Stimulated activated CD4-positive, alpha-beta T cell treated with anti-CD3 and anti-CD28 coated beads, Interleukin-12 subunit alpha, Interleukin-12 subunit beta, amount 100 ng/mL, for 48 hours (primary cell): Measurements from ENCODE around the gene WFIKKN2.
A peak's percentile ranks its signal among the peaks of the same experiment; 100 is the strongest.
"Not testable (repeated sequence)": the region's sequence is repeated elsewhere in the genome, so short reads cannot be mapped to it uniquely, and the experiment has no call there.

Experiments used
- DNase-seq, 3 donors: peaks; one replicate each; pipeline ENCODE4 v3.0.0-alpha.2; 2020; ENCODE audit warnings: low read depth in 2 of 3, low spot score in 1 of 3

Gene WFIKKN2

DNA sequence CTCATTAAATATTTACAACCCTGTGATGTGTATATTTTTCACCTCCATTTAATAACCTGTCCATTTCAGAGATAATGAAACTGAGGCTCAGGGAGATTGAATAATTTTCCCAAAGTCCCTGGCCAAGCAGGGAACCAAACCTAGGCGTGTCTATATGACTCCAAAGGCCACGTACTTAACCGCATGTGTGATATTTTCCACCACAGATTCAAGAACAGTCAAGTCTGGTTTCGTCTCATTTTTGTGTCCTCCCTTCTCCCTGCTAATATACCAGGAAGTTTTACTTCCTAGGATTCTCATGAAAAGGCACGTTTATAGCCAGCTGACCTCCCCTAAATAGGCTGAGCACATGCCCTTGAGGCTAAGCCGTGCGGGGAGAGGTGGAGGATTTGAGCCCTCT lies 15.3 kb downstream of the WFIKKN2 start:
- no peak for DNase-seq

GRCh38 chr17:50853015-50853615 lies 17.7 kb downstream of the WFIKKN2 start:
- DNase-seq: no peak

- DNase-seq: no peak
Measured at GRCh38 chr17:50853781-50854180, 18.4 kb downstream of the WFIKKN2 start.

GRCh38 chr17:50855708-50856330 lies 20.4 kb downstream of the WFIKKN2 start:
- no peak for DNase-seq

DNA sequence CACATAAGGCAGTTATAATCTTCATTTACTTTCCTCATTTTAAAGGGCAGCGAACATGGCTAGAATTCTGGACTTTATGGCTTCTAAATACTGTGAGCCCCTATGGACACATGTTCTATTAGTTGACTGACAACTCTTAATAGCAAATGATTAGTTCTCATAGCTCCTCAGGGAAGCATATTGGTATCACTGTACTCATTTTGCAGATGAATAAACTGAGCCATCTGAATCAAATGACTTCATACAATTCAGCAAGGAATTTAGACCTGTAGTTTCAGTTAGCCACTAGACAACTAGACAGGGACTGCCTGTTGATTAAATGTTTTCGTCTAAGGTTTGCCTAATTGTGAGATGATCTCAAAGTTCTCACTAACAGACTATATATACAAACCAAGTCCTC lies 21.0 kb downstream of the WFIKKN2 start:
- no peak for DNase-seq

DNA sequence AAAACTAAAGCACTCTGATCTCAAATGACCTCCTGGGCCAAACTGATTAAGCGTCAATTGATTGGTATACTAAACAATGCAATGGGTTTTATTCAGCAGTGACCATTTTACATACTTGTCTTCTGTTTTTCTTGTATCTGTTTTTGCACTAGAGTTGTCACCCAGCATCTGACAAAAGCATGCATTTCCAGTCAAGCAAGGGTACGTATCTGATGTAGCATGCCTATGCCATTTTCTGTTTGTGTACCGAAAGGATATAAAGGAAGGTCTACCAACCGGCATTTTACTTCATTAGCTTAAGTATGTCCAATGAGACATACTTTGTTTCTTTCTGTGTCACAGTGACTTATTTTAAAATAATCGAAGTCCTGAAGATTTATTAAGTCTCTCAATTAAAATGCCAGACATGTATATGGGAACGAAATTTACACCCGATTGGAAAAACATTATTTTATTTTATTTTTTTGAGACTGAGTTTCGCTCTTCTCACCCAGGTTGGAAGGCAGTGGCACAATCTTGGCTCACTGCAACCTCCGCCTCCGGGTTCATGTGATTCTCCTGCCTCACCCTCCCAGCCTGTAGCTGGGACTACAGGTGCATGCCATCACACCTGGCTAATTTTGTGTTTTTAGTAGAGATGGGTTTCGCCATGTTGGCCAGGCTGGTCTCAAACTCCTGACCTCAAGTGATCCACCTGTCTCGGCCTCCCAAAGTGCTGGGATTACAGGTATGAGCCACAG lies 23.3 kb downstream of the WFIKKN2 start:
- DNase-seq: no peak

- not testable (repeated sequence) for DNase-seq
Measured at GRCh38 chr17:50859727-50860126, 24.3 kb downstream of the WFIKKN2 start.

DNA sequence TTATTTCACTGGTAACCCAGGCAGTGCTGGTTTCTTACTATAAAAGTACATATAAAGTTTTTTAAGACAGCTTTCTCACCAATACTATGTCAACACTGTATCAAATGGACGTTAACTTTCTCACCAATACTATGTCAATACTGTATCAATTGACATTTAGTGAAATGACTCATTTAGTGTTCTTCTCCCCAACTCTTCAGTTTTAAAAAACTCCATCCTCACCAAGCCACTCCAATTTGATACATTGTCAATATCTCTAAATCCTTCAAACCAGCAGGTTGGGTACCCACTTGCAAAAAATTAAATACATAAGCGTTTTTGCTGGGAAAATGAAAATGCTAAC lies 25.9 kb downstream of the WFIKKN2 start:
- no peak for DNase-seq

DNA sequence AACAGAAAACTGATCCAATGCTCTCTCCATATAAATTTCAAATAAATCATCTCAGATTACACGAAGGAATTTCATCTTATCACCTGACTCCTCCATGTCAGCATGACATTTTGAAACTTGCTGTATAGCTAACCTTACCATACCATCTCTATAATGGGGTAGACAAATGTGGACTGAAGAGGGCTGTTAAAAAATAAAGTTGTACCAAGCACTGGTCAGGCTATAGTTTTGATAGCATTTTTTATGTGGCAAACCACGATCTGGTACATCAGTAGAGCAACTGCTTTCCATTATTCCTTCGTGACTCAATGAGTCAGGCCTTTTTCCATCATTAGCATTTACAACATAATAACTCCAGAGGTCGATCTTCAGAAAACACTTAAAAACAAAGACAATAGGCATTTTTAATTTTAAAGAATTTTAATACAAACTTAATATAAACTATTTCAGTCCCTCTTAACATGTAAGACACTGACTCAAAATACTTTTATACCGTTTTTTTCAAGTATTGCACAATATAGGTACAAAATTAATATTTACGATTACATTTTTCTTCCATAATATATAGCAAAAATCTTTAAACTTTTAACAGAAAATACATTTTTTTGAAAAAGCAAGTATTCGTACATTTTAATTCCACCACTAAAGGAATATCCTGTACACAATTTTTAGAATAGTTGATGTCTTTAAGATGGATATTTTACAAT lies 26.6 kb downstream of the WFIKKN2 start:
- no peak for DNase-seq

GRCh38 chr17:50863221-50863843 lies 27.9 kb downstream of the WFIKKN2 start:
- DNase-seq: peak; percentile 10 to 39 (median 37)

DNA sequence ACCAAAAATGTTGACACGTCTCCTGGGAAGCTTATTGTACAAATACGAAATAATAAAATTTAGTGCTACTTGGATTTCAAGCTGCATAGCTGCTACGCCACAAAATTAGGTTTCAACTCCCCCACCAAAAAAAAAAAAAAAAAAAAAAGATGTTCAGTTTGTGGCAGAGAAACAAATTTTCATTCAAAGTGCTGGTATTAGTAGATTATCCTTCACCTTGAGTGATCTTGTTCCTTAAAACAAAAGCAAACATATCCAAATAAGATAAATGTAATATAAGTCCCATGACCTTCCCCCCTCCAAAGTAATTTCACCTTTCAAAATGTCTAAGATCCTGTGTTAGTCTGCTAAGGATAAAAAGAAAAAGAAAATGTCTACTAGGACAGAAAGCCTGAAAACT lies 28.5 kb downstream of the WFIKKN2 start:
- no peak for DNase-seq

- no peak for DNase-seq
Measured at GRCh38 chr17:50864747-50865059, 29.3 kb downstream of the WFIKKN2 start.

- peak; percentile 23 to 30 (median 29) for DNase-seq
Measured at GRCh38 chr17:50865060-50865867, 29.9 kb downstream of the WFIKKN2 start.

DNA sequence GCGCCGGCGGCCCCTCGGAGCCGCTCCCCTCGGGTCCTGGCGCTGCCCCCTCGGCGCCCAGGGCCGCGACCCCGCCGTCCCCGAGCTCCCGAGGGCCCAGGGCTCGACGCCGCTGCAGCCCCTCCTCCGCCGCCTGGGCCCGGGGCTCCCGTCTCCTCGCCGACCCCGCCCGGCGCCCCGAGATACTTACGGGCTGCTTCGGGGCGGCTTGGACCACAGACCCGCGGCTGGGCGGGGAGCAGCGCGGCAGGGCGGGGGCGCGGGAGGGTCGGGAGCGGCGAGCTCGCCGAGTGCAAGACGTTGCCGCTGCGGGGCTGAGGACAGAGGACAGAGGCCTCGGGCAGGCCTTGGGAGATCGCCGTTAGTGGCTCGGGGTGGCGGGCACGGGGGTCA lies 30.5 kb downstream of the WFIKKN2 start:
- no peak for DNase-seq

DNA sequence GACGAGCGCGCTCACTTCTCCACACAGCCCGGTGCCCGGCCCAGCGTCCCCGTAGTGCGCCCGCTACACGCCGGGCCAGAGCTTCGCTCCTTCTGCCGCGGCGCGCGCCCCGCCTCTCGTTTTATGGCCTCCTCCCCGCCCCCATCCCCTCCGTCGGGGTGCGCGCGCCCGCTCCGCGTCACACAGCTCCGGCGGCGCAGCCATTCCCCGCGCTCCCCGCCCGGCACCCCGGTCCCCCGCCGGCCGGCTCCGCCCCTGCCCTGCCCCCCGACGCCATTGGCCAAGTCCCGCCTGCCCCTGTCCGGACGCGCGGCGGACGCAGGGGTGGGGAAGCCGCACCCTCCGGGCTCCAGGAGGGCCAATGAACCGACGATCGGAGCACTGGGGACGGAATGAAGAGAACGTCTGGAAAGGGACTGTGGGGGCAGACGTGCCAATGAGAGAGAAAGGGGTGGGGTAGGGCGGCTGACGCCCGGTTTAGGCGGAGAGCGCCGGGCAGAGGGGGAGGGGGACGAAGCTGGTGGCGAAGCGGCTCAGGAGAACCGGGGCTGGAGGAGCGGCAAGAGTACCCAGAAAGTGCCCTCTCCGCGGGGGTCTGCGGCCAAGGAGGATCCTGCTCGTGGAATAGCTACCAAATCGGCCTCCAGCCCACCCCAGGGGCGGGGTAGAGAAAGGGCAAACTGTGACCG lies 31.0 kb downstream of the WFIKKN2 start, which contains the start of gene TOB1:
TSS of gene TOB1 (minus strand) at position 94 of the 689 bp plus-strand sequence. CDS start 2,337 bp downstream, outside the sequence.
- peak; percentile 91 to 96 (median 93) for DNase-seq

- peak in 2 of 3 donors; percentile 43 to 50 for DNase-seq
Measured at GRCh38 chr17:50866950-50867362, 31.6 kb downstream of the WFIKKN2 start.

DNA sequence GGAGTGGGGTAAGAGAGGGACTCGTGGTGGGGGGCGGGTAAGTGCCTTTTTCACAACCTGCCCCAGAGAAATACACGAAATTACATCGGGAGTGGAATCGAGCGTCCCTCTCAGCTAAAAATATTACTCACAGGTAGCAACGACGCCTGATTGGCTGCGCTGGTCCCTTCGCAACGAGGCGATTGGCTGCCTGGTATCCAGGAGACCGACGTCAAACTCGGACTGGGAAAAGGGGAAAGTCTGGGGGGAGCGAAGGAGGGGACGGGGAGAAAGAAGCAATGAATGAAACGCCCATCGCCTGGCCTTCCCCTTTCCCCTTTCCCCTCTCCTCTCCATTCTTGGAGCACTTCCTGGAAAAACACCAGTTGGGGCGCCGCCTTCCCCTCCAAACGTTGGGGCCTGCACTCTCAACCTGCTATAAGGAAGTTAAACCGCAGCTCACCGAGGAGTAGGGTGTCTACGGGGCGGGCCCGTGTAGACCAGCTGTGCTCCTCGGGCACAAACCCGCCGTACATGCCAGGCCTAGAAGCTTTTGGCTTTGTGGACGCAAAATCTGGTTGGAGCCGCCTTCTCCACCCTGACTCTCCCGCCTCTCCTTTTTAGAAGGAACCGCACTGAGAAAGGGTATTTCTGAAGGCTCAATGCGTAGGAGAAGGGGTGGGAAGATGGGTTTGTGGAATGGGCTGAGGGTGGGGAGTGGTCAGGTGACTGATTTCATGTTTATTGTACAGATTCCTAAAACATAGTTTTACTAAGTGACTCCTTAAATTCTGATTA lies 32.2 kb downstream of the WFIKKN2 start:
- DNase-seq: peak; percentile 74 to 81 (median 77)

GRCh38 chr17:50868140-50868438 lies 32.7 kb downstream of the WFIKKN2 start:
- DNase-seq: no peak

GRCh38 chr17:50868602-50869001 lies 33.2 kb downstream of the WFIKKN2 start:
- DNase-seq: no peak
